Fibroblast of skin of right quadriceps (primary cell): ENCODE results near the gene TVP23B.
A peak's percentile ranks its signal among the peaks of the same experiment; 100 is the strongest.
"Not testable (repeated sequence)": the region's sequence is repeated elsewhere in the genome, so short reads cannot be mapped to it uniquely, and the experiment has no call there.

ENCODE experiments used
- DNase-seq: peaks from one replicate; pipeline ENCODE4 v3.0.0-alpha.2; 2013

The TVP23B gene

DNA sequence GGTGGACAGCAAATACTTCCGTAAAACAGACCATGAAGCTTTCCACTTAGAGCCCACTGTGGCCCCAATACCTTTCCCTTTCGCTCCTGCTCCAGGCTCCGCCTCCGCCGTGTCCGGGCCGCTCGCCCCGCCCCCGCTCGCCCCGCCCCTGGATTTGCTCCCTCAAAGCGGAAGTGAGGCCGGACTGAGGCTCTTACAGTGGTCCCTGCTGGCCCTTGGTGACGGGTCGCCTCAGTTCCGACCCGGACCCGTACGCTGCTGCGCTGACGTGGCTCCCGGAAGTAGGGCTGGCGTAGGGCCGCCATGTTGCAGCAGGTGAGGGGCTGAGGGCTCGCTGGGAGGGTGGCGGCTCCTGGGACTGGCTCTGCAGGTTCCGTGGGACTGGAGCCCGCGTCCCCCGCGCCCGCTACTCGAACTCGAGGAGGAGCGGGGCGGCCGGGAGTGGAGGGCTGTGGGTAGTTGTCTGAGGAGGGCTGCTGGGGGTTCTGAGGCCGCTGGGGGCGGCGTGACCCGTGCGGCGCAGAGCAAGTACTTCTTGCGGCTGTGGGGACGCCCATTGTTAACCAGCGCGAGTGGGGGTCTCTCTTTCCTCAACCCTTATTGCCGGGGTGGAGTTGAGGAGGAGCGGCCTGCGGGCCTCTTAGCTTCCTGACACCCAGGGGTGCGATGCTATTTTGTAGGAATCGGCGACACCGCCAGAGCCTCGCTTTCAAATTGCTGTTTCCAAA is at the start of gene TVP23B:
TSS of gene TVP23B (plus strand) at position 193 of the 728 bp plus-strand sequence. CDS start at position 304, 111 bp downstream.
- DNase-seq: peak; percentile 95

- not testable (repeated sequence) for DNase-seq
These were observed 48.5 kb upstream of the TVP23B start for GRCh38 chr17:18732438-18732837.

DNA sequence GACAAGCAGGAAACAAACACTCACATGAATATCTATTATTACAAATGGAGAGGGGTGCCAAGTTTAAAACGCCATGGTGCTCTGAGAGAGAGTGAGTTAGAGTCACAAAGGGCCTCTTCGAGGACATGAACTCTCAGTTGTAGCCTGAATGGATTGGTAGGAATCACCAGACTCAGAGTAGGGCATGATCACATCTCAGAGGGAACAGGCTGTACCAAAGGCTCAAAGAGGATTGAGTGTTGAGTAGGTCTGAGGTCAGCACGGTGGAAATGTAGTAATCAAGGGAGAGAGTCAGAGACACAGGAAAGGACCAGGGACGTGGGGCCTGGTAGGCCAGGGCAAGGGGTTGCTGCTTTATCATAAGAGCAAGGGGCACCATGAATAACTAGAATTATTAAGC is 47.6 kb upstream of the TVP23B start:
- not testable (repeated sequence) for DNase-seq

DNA sequence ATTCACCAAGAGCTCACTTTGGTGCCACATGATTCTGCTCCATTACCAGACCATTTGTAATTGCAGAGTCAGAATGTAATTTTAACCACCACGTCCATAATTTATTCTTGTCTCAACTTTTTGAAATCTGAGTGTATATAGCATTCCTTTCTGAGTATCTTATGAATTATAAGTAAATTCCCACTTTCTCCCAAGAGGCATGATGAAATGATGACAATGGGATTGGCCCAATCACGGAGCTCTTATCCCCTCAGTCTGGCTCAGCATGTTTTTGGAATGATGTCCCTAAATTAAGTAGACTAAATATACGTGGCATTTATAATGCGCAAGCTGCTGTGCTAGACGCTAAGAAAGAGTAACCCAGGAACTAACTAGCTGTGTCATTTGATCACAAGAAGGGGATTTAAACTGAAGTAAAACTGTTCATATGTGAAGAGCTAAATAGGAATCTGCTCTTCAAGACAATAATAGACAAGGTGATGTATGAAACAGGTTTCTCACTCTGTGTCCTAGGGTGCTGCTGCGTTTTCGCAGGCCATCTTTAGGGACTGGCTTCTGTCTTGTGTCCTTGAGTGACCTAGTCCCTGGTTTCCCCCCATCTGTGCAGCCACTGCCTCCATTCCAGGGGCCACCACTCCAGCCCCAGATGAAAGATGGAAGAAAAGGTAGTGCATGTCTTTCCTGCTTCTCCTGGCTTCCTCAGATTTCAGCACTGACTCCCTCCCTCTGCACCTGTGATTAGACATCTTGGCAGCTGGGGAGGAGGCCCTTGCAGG is 41.2 kb upstream of the TVP23B start:
- DNase-seq: peak; percentile 41

DNA sequence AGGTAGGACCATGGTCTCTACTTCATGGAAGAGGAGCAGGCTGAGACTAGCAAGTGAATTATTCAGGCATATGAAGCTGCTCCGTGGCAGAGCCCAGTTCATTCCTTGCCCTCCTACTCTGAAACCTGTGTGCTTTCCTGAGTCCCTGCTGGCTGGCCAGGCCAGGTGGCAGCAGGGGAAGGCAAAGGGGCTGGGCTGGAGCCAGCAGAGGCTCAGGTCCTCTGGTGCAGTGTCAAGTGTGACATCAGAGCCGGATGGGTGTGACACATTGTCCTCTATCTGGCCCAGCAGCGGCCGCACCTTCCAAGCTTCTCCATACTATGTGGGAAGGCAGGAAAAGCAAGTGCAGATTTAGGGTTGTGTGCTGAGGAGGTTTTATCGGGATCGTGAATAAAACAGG is 39.8 kb upstream of the TVP23B start:
- DNase-seq: not testable (repeated sequence)

- not testable (repeated sequence) for DNase-seq
These were observed 37.1 kb upstream of the TVP23B start, which contains the start of gene FBXW10 for GRCh38 chr17:18743699-18744421. FBXW10 (plus strand) TSS chr17:18744054; CDS start chr17:18744245, 191 bp downstream.

GRCh38 chr17:18744726-18745125 is 36.3 kb upstream of the TVP23B start:
- not testable (repeated sequence) for DNase-seq

DNA sequence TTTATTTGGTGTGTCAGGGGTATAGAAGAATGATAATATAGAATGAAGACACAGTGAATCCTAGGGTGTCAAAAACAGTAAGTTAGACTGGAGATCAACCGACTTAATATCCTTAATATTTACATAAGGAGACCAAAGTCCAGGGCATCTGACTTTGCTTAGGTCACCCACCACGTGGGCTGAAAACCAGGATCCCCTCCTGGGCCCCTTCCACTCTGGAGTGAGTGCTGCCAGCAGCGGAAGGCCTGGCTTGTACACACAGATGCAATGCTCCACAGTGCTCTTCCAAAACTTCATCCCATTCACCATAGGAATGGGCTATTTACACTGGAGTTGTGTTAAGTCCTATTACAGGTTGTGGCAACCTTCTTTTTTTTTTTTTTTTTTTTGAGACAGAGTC is 34.4 kb upstream of the TVP23B start:
- not testable (repeated sequence) for DNase-seq

DNA sequence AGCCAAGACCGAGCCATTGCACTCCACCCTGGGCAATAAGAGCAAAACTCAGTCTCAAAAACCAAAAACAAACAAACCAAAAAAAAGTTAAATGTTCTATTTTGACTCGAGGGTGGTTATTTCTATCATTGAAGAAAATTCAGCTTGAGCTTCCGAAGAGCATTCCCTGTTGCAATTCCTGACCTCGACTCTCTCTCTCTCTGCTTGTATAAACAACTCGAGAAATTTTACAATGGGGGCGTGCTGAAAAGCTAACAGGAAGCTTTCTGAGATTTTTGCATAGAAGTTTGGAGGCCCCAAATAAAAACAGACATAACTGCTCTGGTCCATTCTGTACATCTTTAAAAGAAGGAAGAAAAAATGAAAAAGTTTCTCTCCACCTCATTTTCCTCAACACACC is 33.5 kb upstream of the TVP23B start:
- DNase-seq: not testable (repeated sequence)

- DNase-seq: not testable (repeated sequence)
These were observed 30.7 kb upstream of the TVP23B start for GRCh38 chr17:18750242-18750641.

DNA sequence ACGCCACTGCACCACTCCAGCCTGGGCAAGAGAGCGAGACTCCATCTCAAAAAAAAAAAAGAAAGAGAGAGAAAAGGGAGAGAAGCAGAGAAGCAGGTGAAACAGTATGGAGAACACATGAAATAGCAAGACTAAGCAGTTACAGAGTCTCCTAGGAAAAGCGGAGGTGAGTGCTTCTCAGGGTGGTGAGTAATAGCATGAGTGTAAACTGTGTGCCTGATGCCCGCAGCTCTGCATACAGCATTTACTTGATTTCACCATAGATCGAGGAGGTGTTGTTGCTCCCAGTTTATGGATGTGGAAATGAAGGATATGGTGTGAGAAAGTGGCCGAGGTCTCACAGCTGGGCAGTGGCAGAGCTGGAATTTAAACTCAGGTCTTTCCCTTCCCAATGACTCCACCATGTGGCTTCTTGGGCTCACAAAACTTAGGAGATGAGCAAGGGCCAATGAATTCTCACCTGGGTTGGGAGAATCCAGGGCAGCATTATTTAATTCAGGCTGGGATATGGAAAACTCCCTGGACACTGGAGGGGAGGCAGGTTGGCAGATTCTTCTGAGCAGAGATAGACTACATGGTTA is 27.1 kb upstream of the TVP23B start:
- not testable (repeated sequence) for DNase-seq

- not testable (repeated sequence) for DNase-seq
These were observed 25.0 kb upstream of the TVP23B start for GRCh38 chr17:18755969-18756368.

- DNase-seq: not testable (repeated sequence)
These were observed 23.5 kb upstream of the TVP23B start for GRCh38 chr17:18757368-18758044.

- DNase-seq: not testable (repeated sequence)
These were observed 22.6 kb upstream of the TVP23B start for GRCh38 chr17:18758344-18758743.

GRCh38 chr17:18760221-18760620 is 20.8 kb upstream of the TVP23B start:
- not testable (repeated sequence) for DNase-seq

- not testable (repeated sequence) for DNase-seq
These were observed 10.4 kb upstream of the TVP23B start for GRCh38 chr17:18770572-18770971.

DNA sequence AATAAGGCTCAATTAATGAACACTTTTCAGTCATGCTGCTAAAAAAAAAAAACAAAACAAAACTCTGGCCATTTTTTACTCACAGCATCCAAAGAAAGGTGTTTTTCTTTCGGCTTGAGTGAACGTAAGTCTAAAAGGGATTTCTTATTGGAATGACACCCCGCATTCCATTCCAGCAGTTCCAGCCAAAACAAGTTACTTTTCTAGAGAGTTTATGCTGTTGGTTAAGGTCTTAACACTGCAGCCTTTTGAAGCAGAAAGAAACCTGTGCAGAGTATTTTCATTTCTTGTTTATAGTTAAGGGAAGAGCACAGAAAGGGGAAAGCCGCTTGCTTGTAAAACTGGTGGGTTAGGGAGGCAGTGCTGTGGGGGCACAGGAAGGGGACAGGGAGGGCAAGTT is 9.9 kb upstream of the TVP23B start:
- DNase-seq: not testable (repeated sequence)

DNA sequence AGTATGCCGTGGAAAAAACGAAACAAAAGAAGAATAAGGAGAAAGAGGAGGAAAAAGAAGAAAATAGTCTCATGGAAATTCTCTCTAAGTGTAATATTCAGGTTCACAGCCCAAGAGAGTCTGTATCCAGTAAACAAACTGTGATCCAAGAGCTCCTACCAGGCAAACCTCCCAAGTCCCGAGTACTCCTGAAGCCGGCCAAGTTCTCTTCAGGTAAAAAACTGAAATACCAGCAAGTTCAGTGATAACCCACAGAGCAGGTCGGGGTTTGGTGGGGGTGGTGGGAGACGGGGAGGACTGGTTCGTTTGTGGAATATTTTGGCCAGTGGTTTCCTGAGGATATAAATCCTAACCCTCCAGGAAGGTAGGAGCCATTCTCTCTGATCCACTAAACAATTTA is 8.5 kb upstream of the TVP23B start:
- no peak for DNase-seq

DNA sequence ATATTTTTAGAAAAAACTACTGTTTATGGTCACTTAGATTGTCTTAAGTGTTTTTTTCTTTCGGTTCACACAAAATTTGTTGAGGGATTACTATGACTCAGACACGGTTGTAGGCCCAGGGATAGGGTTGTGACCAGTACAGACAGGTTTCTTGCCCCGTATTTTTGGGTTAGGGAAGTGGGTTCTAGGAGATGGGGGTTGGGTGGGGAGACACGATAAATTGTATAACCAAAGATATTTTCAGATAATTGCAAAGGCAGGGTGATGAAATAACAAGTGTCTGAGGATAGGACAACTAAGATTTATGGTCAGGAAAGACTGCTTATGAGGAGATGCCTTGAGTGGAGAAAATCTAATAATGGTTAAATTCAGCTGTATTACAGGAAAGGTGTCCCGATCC is 822 bp downstream of the TVP23B start:
- not testable (repeated sequence) for DNase-seq

DNA sequence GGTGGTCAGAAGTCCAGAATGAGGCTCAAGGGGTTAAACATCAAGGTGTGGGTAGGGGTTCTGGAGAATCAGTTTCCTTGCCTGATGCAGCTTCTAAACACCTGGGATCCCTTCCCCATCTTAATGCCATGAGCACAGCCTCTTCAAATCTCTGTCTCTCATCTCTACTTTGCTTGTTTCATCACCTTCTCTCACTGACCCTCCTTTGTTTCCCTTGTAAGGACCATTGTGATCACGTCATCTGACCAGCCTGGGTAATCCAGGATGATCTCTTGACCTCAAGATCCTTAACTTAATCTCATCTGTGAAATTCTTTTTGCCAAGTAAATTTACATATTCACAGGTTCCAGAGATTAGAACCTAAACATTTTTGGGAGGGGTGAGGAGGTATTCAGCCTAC is 5.0 kb downstream of the TVP23B start:
- not testable (repeated sequence) for DNase-seq

- not testable (repeated sequence) for DNase-seq
These were observed 5.9 kb downstream of the TVP23B start for GRCh38 chr17:18786890-18787289.

DNA sequence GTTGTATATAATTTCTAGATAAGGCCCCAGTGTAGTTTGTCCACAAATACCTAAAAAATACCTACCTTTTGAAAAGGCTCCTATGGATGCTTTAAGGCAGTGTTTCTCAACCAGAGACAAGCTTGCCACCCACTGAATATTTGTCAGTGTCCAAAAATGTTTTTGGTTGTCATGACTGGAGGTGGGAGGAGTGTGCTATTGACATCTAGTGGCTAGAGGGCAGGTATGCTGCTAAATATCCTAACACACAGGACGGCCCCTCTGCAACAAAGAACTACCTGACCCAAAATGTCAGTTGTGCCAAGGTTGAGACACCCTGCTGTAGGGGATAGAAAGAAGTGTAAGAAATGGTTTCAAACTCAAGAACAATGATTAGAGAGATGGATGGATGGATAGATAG is 10.4 kb downstream of the TVP23B start:
- not testable (repeated sequence) for DNase-seq
